Naive thymus-derived CD4-positive, alpha-beta T cell (primary cell): ENCODE measurements around the gene SRGAP1. TPM values are rescaled to one million over a fixed set of nuclear protein-coding genes. Genes with fewer than 3 reads are reported as not detected.

Source experiments
- ATAC-seq: fragments of 150-1000 bp; cut with Tn5 transposase; 2 replicates; pipeline ENCODE4 v1.10.0; 2021; ENCODE audit warnings: mild to moderate bottlenecking, moderate library complexity
- CTCF ChIA-PET: fragments of 350-600 bp; sonication (Branson Sonifier 250); formaldehyde crosslinking; loops from one replicate; lab custom pipeline; 2021; ENCODE audit warnings: antibody characterized with exemption; lab: Charles Lee
- POLR2A ChIA-PET: fragments of 350-600 bp; sonication (Branson Sonifier 250); formaldehyde crosslinking; loops from one replicate; lab custom pipeline; 2021; ENCODE audit warnings: antibody characterized with exemption, inconsistent platforms; lab: Charles Lee
- DNase-seq, 9 donors: peaks; one replicate each; pipeline versions ENCODE4 v3.0.0 to v3.0.0-alpha.2; 2020 to 2022; ENCODE audit warnings: mixed read lengths in 1 of 9
- H3K27ac ChIP-seq: one replicate; pipeline ENCODE4 v1.7.0; 2013; ENCODE audit warnings: mild to moderate bottlenecking, low read depth, low read length, moderate library complexity
- H3K27me3 ChIP-seq, 2 donors: one replicate each; pipeline ENCODE4 v1.7.0; 2013; ENCODE audit warnings: low read length in 2 of 2, mild to moderate bottlenecking in 2 of 2, moderate library complexity in 2 of 2; ENCODE audit not compliant: control insufficient read depth in 2 of 2, insufficient read depth in 2 of 2
- H3K36me3 ChIP-seq, 3 experiments: 1 replicate in 2 of 3; 2 replicates in 1 of 3; pipeline ENCODE4 v1.7.0; 2013; ENCODE audit warnings: low read length in 3 of 3, mild to moderate bottlenecking in 3 of 3, moderate library complexity in 1 of 3; ENCODE audit not compliant: insufficient read depth in 3 of 3, control insufficient read depth in 2 of 3
- H3K4me1 ChIP-seq, 2 donors: one replicate each; pipeline ENCODE4 v1.7.0; 2013; ENCODE audit warnings: low read length in 2 of 2, mild to moderate bottlenecking in 2 of 2, moderate library complexity in 1 of 2; ENCODE audit not compliant: control insufficient read depth in 2 of 2, insufficient read depth in 2 of 2
- H3K4me3 ChIP-seq: 2 replicates; pipeline ENCODE4 v1.7.0; 2013; ENCODE audit warnings: mild to moderate bottlenecking, low read length
- H3K9me3 ChIP-seq, 3 experiments: 1 replicate in 2 of 3; 2 replicates in 1 of 3; pipeline ENCODE4 v1.7.0; 2013; ENCODE audit warnings: low read length in 3 of 3; ENCODE audit not compliant: control insufficient read depth in 2 of 3
- H3K27ac Mint-ChIP-seq, 9 donors: one replicate each; pipeline ENCODE4 v1.8.0; 2020 to 2022; ENCODE audit warnings: mixed read lengths in 9 of 9, mild to moderate bottlenecking in 8 of 9, moderate library complexity in 5 of 9, inconsistent platforms in 2 of 9
- H3K27me3 Mint-ChIP-seq, 5 donors: one replicate each; pipeline ENCODE4 v1.8.0; 2021 to 2022; ENCODE audit warnings: mixed read lengths in 5 of 5, mild to moderate bottlenecking in 1 of 5
- H3K36me3 Mint-ChIP-seq, 5 donors: one replicate each; pipeline ENCODE4 v1.8.0; 2020 to 2022; ENCODE audit warnings: mixed read lengths in 5 of 5, mild to moderate bottlenecking in 3 of 5, inconsistent platforms in 1 of 5
- H3K4me1 Mint-ChIP-seq, 7 donors: one replicate each; pipeline ENCODE4 v1.8.0; 2020 to 2022; ENCODE audit warnings: mixed read lengths in 7 of 7, mild to moderate bottlenecking in 3 of 7, inconsistent platforms in 1 of 7
- H3K4me3 Mint-ChIP-seq, 10 donors: one replicate each; pipeline ENCODE4 v1.8.0; 2020 to 2022; ENCODE audit warnings: mild to moderate bottlenecking in 10 of 10, mixed read lengths in 10 of 10, moderate library complexity in 6 of 10, inconsistent platforms in 2 of 10
- H3K9me3 Mint-ChIP-seq, 11 donors: one replicate each; pipeline ENCODE4 v1.8.0; 2020 to 2022; ENCODE audit warnings: mixed read lengths in 11 of 11, mild to moderate bottlenecking in 4 of 11, inconsistent platforms in 1 of 11, moderate library complexity in 1 of 11
- intact Hi-C, 2 donors: fragments of 100-400 bp; cut with micrococcal nuclease; formaldehyde crosslinking; loops; one replicate each; pipeline ENCODE4 v1.15.1; 2023
- polyA plus RNA-seq, 2 donors: library from polyadenylated mRNA; unstranded; fragments of 300-500 nt; fragmentation: Illumina TruSeq; gene quantifications; one replicate each; pipeline ENCODE4 v1.2.3, GENCODE V29; 2021
- total RNA-seq, 6 experiments: library from RNA in 5 of 6; stranded (reverse) in 5 of 6; gene quantifications; 1 replicate in 5 of 6; 2 replicates in 1 of 6; pipeline ENCODE4 v1.2.3 and lab custom pipeline; 2021 to 2026

Gene SRGAP1
- total and polyA plus RNA-seq, 7 experiments from 2014 or later: 0.01 to 0.47 (median 0.08) TPM

DNA sequence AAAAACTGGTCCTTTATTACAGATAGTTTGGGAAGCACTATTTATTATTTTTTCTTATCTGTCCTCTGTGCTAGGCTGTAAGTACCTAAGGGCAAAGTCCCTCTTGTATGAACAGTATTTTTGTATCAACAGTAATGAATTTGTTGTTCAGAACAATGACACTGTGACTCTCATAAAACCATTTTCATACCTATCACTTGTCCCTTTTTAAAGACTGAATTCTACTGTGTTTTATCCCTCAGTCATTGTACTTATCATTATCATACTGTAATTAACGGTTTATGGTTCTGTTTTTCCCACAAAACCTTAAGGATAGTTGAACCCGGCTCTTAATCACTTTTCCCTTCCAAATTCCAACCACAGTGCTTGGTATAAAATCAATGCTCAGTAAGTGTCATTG lies 69.4 kb downstream of the SRGAP1 start:
- H3K4me3 Mint-ChIP-seq: no peak overlapping the region
- Histone ChIP-seq H3K27ac (no peak overlapping the region), H3K9me3 (no peaks in the 10 kb centered on the region), H3K4me1 (no peaks in the 10 kb centered on the region), H3K36me3 (no peaks in the 10 kb centered on the region), H3K27me3 (no peaks in the 10 kb centered on the region), H3K4me3 (no peak overlapping the region)
- no peak overlapping the region for H3K27ac Mint-ChIP-seq
- H3K4me1 Mint-ChIP-seq: peaks cover 0 to 5% (median 0%) of the 10 kb centered on the region in 7 donors
- DNase-seq (no peak), ATAC-seq (no peak)
- H3K27me3 Mint-ChIP-seq: peaks cover 0 to 17% (median 3%) of the 10 kb centered on the region in 5 donors
- peaks cover 0 to 2% (median 0%) of the 10 kb centered on the region in 11 donors for H3K9me3 Mint-ChIP-seq
- no peaks in the 10 kb centered on the region for H3K36me3 Mint-ChIP-seq
- intact Hi-C loops: no loop called here
- ChIA-PET CTCF (no interaction called here), POLR2A (no interaction called here)

- ATAC-seq (no peak), DNase-seq (no peak)
- H3K4me3 Mint-ChIP-seq: no peak overlapping the region
- no peaks in the 10 kb centered on the region for H3K36me3 Mint-ChIP-seq
- H3K27ac Mint-ChIP-seq: no peak overlapping the region
- Histone ChIP-seq H3K4me3 (no peak overlapping the region), H3K27ac (no peak overlapping the region), H3K36me3 (no peaks in the 10 kb centered on the region), H3K4me1 (no peaks in the 10 kb centered on the region), H3K9me3 (no peaks in the 10 kb centered on the region), H3K27me3 (no peaks in the 10 kb centered on the region)
- ChIA-PET POLR2A (no interaction called here), CTCF (no interaction called here)
- H3K27me3 Mint-ChIP-seq: peaks cover 0 to 16% (median 3%) of the 10 kb centered on the region in 5 donors
- intact Hi-C loops: no loop called here
- H3K9me3 Mint-ChIP-seq: no peaks in the 10 kb centered on the region
- peaks cover 0 to 5% (median 0%) of the 10 kb centered on the region in 7 donors for H3K4me1 Mint-ChIP-seq
These were observed 70.8 kb downstream of the SRGAP1 start for GRCh38 chr12:63915105-63915800.

DNA sequence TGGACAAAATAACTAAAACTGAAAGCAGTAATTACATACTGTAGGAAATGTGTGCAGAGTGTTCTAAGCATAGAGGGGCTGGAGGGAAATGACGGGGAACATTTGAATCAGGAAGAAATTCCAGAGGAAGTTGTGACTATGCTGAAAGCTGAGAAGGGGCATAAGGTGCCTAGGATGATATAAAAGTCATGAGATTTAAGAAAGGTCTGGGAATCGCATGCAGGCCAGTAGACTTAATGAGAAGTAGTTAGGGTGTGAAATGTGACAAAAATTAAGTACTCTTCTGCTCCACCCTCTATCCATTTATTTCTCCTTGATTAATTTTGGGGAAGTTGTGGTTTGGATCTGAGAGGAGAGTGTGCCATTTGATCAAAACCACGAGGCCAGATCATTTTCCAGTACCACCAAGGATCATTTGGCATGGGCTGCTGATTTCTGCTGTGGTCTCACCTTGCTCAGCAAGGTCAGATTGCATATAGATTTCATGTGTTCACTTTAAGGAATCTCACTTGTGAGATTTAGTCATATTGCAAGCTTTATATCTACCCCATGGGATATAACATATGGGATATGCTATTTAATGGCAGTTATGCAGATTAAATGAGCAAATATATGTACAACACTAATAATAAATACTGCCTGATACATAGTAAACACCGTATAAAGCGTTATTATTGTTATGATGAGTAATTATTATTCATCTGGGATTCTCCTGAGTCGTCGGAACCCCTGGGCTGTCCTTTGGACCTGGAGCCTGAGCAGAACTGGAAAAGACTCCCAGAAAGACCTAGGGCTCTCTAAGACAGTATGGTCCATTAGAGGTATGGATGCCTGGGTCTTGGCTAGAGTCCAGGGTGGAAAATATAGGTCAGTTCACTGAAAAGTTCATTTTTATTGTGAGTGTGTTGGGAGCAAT lies 72.3 kb downstream of the SRGAP1 start:
- intact Hi-C loops: no loop called here
- Histone ChIP-seq H3K4me1 (no peaks in the 10 kb centered on the region), H3K27me3 (no peaks in the 10 kb centered on the region), H3K36me3 (no peaks in the 10 kb centered on the region), H3K4me3 (no peak overlapping the region), H3K27ac (no peak overlapping the region), H3K9me3 (no peaks in the 10 kb centered on the region)
- ChIA-PET POLR2A (no interaction called here), CTCF (no interaction called here)
- peaks cover 0 to 10% (median 0%) of the 10 kb centered on the region in 5 donors for H3K27me3 Mint-ChIP-seq
- no peak overlapping the region for H3K4me3 Mint-ChIP-seq
- no peaks in the 10 kb centered on the region for H3K9me3 Mint-ChIP-seq
- ATAC-seq: no peak
- H3K4me1 Mint-ChIP-seq: peaks cover 0 to 5% (median 0%) of the 10 kb centered on the region in 7 donors
- H3K36me3 Mint-ChIP-seq: no peaks in the 10 kb centered on the region
- no peak overlapping the region for H3K27ac Mint-ChIP-seq
- no peak for DNase-seq

- H3K27ac Mint-ChIP-seq: no peak overlapping the region
- Histone ChIP-seq H3K4me3 (no peak overlapping the region), H3K27ac (no peak overlapping the region), H3K4me1 (no peaks in the 10 kb centered on the region), H3K27me3 (no peaks in the 10 kb centered on the region), H3K36me3 (no peaks in the 10 kb centered on the region), H3K9me3 (no peaks in the 10 kb centered on the region)
- H3K27me3 Mint-ChIP-seq: peaks cover 0 to 10% (median 0%) of the 10 kb centered on the region in 5 donors
- DNase-seq (no peak), ATAC-seq (no peak)
- intact Hi-C loops: no loop called here
- H3K36me3 Mint-ChIP-seq: no peaks in the 10 kb centered on the region
- H3K4me3 Mint-ChIP-seq: no peak overlapping the region
- CTCF ChIA-PET: no interaction called here
- POLR2A ChIA-PET: no interaction called here
- H3K4me1 Mint-ChIP-seq: peaks cover 0 to 5% (median 0%) of the 10 kb centered on the region in 7 donors
- no peaks in the 10 kb centered on the region for H3K9me3 Mint-ChIP-seq
These were observed 73.0 kb downstream of the SRGAP1 start for GRCh38 chr12:63917477-63917862.

DNA sequence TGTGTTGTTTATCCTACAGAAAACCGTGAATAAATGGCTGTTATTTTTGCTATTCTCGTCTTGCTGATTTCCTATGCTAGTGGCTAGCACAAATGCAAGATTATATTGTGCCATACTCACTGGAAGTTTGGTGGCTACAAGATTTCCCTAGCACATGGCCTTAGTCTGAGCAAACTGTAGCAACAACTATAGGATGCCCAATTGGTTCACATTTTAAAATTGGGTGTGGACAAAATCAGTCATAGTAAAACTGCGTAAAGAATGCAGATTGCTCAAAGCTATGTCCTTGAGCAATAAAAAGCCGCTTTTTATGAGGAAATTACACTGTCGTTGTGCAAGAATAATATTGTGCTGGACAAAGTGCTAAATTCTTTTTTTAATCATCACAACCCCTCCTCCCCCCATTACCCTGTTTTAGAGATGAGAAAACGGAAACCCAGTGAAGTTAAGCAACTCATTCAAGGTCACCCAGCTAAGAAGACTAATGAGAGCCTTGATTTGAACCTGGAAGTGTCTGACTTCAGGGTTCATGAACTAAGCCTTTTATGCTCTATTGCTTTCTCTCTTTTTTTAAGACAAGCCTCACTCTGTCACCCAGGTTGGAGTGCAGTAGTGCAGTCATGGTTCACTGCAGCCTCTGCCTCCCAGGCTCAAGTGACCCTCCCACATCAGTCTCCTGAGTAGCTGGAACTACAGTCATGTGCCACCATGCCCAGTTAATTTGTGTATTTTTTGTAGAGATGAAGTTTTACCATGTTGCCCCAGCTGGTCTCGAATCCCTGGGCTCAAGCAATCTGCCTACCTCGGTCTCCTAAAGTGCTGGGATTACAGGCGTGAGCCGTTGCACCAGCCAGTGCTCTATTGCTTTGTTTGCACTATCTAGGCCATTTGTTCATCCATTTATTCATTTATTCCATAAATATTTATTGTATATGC lies 73.6 kb downstream of the SRGAP1 start:
- POLR2A ChIA-PET: no interaction called here
- no peaks in the 10 kb centered on the region for H3K27me3 ChIP-seq

GRCh38 chr12:63918800-63919300 lies 74.3 kb downstream of the SRGAP1 start:
- Histone ChIP-seq H3K4me1 (no peaks in the 10 kb centered on the region), H3K27ac (no peak overlapping the region), H3K9me3 (no peaks in the 10 kb centered on the region), H3K4me3 (no peak overlapping the region), H3K27me3 (no peaks in the 10 kb centered on the region), H3K36me3 (no peaks in the 10 kb centered on the region)
- intact Hi-C loops: no loop called here
- Mint-ChIP-seq H3K4me1 (peaks cover 0 to 5% (median 0%) of the 10 kb centered on the region in 7 donors), H3K9me3 (no peaks in the 10 kb centered on the region), H3K27ac (no peak overlapping the region), H3K36me3 (no peaks in the 10 kb centered on the region), H3K4me3 (no peak overlapping the region), H3K27me3 (peaks cover 0 to 10% (median 0%) of the 10 kb centered on the region in 5 donors)
- peak; percentile 43 for ATAC-seq
- POLR2A ChIA-PET: no interaction called here
- CTCF ChIA-PET: no interaction called here
- no peak for DNase-seq

More for the DNA sequence above, 73.6 kb downstream of the SRGAP1 start:
- Histone ChIP-seq H3K4me1 (no peaks in the 10 kb centered on the region), H3K36me3 (no peaks in the 10 kb centered on the region), H3K9me3 (no peaks in the 10 kb centered on the region), H3K27ac (no peak overlapping the region), H3K4me3 (no peak overlapping the region)
- Mint-ChIP-seq H3K4me1 (peaks cover 0 to 5% (median 0%) of the 10 kb centered on the region in 7 donors), H3K36me3 (no peaks in the 10 kb centered on the region), H3K9me3 (no peaks in the 10 kb centered on the region), H3K4me3 (no peak overlapping the region), H3K27me3 (peaks cover 0 to 10% (median 0%) of the 10 kb centered on the region in 5 donors), H3K27ac (no peak overlapping the region)
- intact Hi-C loops: no loop called here
- DNase-seq (no peak), ATAC-seq (peak; percentile 84)
- CTCF ChIA-PET: no interaction called here
